Gastroesophageal sphincter (tissue), 2 donors: ENCODE results near the gene AKAP9.

Experiments used
- POLR2A ChIP-seq, 2 donors: fragments of 450-650 bp; IDR thresholded peaks; one replicate each; pipeline ENCODE4 v1.6.1; 2017; ENCODE audit warnings: antibody characterized with exemption in 2 of 2, mild to moderate bottlenecking in 2 of 2, moderate library complexity in 1 of 2
- POLR2AphosphoS5 ChIP-seq: sonication (generic); formaldehyde crosslinking; IDR thresholded peaks from one replicate; pipeline ENCODE4 v1.6.1; 2017; ENCODE audit warnings: antibody characterized with exemption

- no peak for TF ChIP-seq POLR2AphosphoS5
- TF ChIP-seq POLR2A (IDR thresholded peaks at IDR 0.05): no peak
These were observed 7.3 kb downstream of the AKAP9 start for GRCh38 chr7:91947948-91948347.
